H1 (cell line): ENCODE data around the gene RING1. TPM values are rescaled to one million over a fixed set of nuclear protein-coding genes. Genes with fewer than 3 reads are reported as not detected.

ENCODE experiments used
- CTCF ChIA-PET: fragments of 300-600 bp; sonication (Branson Sonifier 250); formaldehyde crosslinking; loops from one replicate; lab custom pipeline; 2021; ENCODE audit not compliant: partially characterized antibody; lab: Charles Lee
- POLR2A ChIA-PET: fragments of 300-600 bp; sonication (Branson Sonifier 250); formaldehyde crosslinking; loops from one replicate; lab custom pipeline; 2021; ENCODE audit warnings: inconsistent platforms; ENCODE audit not compliant: partially characterized antibody; lab: Charles Lee
- DNase-seq, 2 experiments: peaks; one replicate each; pipeline versions ENCODE4 v3.0.0 to v3.0.0-alpha.2; 2010 to 2022; ENCODE audit warnings: low spot score in 2 of 2, low read depth in 1 of 2, mixed read lengths in 1 of 2
- FAIRE-seq: peaks from 2 replicates; lab custom pipeline; 2011; peaks lifted over from hg19 to GRCh38; lab: Jason Lieb, UNC
- H2AFZ ChIP-seq: 2 replicates; pipeline ENCODE4 v1.8.1; 2012; ENCODE audit warnings: low read length, inconsistent platforms
- H2AK5ac ChIP-seq: 2 replicates; pipeline ENCODE4 v1.6.1; 2013; ENCODE audit warnings: low read depth, low read length
- H2BK120ac ChIP-seq: replicated peaks from 2 replicates; pipeline ENCODE3; 2013; ENCODE audit warnings: low read depth, low read length, inconsistent platforms
- H2BK12ac ChIP-seq: 2 replicates; pipeline ENCODE4 v1.6.1; 2013; ENCODE audit warnings: low read depth, low read length
- H2BK15ac ChIP-seq: 2 replicates; pipeline ENCODE4 v1.6.1; 2013; ENCODE audit warnings: low read length
- H2BK20ac ChIP-seq: 2 replicates; pipeline ENCODE4 v1.6.1; 2013; ENCODE audit warnings: low read length
- H2BK5ac ChIP-seq: 2 replicates; pipeline ENCODE4 v1.6.1; 2013; ENCODE audit warnings: low read depth, low read length
- H3K14ac ChIP-seq: 2 replicates; pipeline ENCODE4 v1.6.1; 2013; ENCODE audit warnings: inconsistent platforms; ENCODE audit not compliant: insufficient read length
- H3K18ac ChIP-seq: 2 replicates; pipeline ENCODE4 v1.6.1; 2013; ENCODE audit warnings: low read length; ENCODE audit errors: extremely low read depth
- H3K23ac ChIP-seq: 2 replicates; pipeline ENCODE4 v1.6.1; 2013; ENCODE audit warnings: inconsistent platforms; ENCODE audit not compliant: insufficient read length
- H3K23me2 ChIP-seq: 2 replicates; pipeline ENCODE4 v1.6.1; 2013; ENCODE audit warnings: low read depth, low read length
- H3K27ac ChIP-seq: 2 replicates; pipeline ENCODE4 v1.6.1; 2011; ENCODE audit warnings: low read depth, low read length, inconsistent platforms
- H3K27me3 ChIP-seq, 4 experiments: replicated peaks in 1 of 4; 1 replicate in 1 of 4; 2 replicates in 3 of 4; pipeline versions ENCODE4 v1.6.1 to v1.8.1; 2011 to 2013; ENCODE audit warnings: low read length in 3 of 4, mild to moderate bottlenecking in 3 of 4, inconsistent platforms in 2 of 4, mixed read lengths in 2 of 4, moderate library complexity in 1 of 4; ENCODE audit not compliant: control insufficient read depth in 3 of 4, insufficient read depth in 3 of 4; ENCODE audit errors: extremely low read depth in 1 of 4
- H3K36me3 ChIP-seq, 4 experiments: 2 replicates each; pipeline versions ENCODE4 v1.6.1 to v1.8.1; 2011 to 2013; ENCODE audit warnings: mild to moderate bottlenecking in 4 of 4, low read length in 3 of 4, moderate library complexity in 2 of 4, control low read depth in 1 of 4, inconsistent platforms in 1 of 4; ENCODE audit not compliant: insufficient read depth in 4 of 4, control insufficient read depth in 2 of 4
- H3K4ac ChIP-seq: replicated peaks from 2 replicates; pipeline ENCODE3; 2013; ENCODE audit warnings: low read length, low read depth, mixed read lengths, inconsistent platforms; ENCODE audit not compliant: insufficient read length
- H3K4me1 ChIP-seq, 4 experiments: replicated peaks in 1 of 4; 1 replicate in 1 of 4; 2 replicates in 3 of 4; pipeline versions ENCODE4 v1.6.1 to v1.8.1; 2011 to 2013; ENCODE audit warnings: low read length in 3 of 4, inconsistent platforms in 2 of 4, mixed read lengths in 1 of 4; ENCODE audit not compliant: insufficient read depth in 4 of 4, control insufficient read depth in 3 of 4
- H3K4me2 ChIP-seq, 2 experiments: 2 replicates each; pipeline versions ENCODE4 v1.6.1 to v1.8.1; 2011 to 2013; ENCODE audit warnings: low read depth in 2 of 2, low read length in 2 of 2, control low read depth in 1 of 2, inconsistent platforms in 1 of 2, mild to moderate bottlenecking in 1 of 2; ENCODE audit not compliant: insufficient read depth in 1 of 2
- H3K4me3 ChIP-seq, 4 experiments: fragments of 200-600, 300-600 bp in 1 of 4; sonication (generic), shearing (Covaris generic), sonication (Bioruptor Twin) in 1 of 4; 2 replicates each; pipeline versions ENCODE4 v1.5.1 to v1.8.1; 2011 to 2016; ENCODE audit warnings: low read length in 4 of 4, low read depth in 3 of 4, control low read depth in 2 of 4, inconsistent platforms in 2 of 4, mild to moderate bottlenecking in 2 of 4, mixed read lengths in 1 of 4, moderate library complexity in 1 of 4; ENCODE audit not compliant: insufficient read depth in 2 of 4; ENCODE audit errors: extremely low read depth in 1 of 4
- H3K56ac ChIP-seq: replicated peaks from 2 replicates; pipeline ENCODE3; 2013; ENCODE audit warnings: low read depth, mild to moderate bottlenecking, mixed read lengths, low read length, inconsistent platforms; ENCODE audit not compliant: insufficient read length
- H3K79me1 ChIP-seq: 2 replicates; pipeline ENCODE4 v1.6.1; 2013; ENCODE audit warnings: low read depth, low read length, control low read depth
- H3K79me2 ChIP-seq, 2 experiments: 2 replicates each; pipeline versions ENCODE4 v1.6.1 to v1.8.1; 2012 to 2013; ENCODE audit warnings: low read length in 2 of 2, mild to moderate bottlenecking in 2 of 2, inconsistent platforms in 1 of 2; ENCODE audit not compliant: insufficient read depth in 2 of 2, control insufficient read depth in 1 of 2
- H3K9ac ChIP-seq, 4 experiments: replicated peaks in 1 of 4; 1 replicate in 1 of 4; 2 replicates in 3 of 4; pipeline versions ENCODE4 v1.6.1 to v1.8.1; 2011 to 2013; ENCODE audit warnings: low read depth in 3 of 4, low read length in 3 of 4, control low read depth in 2 of 4, mild to moderate bottlenecking in 2 of 4, moderate library complexity in 2 of 4, inconsistent platforms in 1 of 4; ENCODE audit errors: extremely low read depth in 1 of 4
- H3K9me3 ChIP-seq, 2 experiments: 2 replicates each; pipeline versions ENCODE4 v1.6.1 to v1.8.1; 2012 to 2013; ENCODE audit warnings: mild to moderate bottlenecking in 2 of 2, moderate library complexity in 2 of 2, control low read depth in 1 of 2, inconsistent platforms in 1 of 2, low read depth in 1 of 2, low read length in 1 of 2, mixed read lengths in 1 of 2; ENCODE audit not compliant: insufficient read depth in 2 of 2
- H4K20me1 ChIP-seq, 2 experiments: replicated peaks in 1 of 2; 2 replicates each; pipeline versions ENCODE3 to v1.8.1; 2011 to 2013; ENCODE audit warnings: inconsistent platforms in 2 of 2, low read length in 2 of 2, mild to moderate bottlenecking in 1 of 2; ENCODE audit not compliant: insufficient read depth in 2 of 2, control insufficient read depth in 1 of 2
- H4K5ac ChIP-seq: 2 replicates; pipeline ENCODE4 v1.6.1; 2013; ENCODE audit warnings: low read length, low read depth, mixed read lengths, inconsistent platforms; ENCODE audit not compliant: insufficient read length
- H4K8ac ChIP-seq: 2 replicates; pipeline ENCODE4 v1.8.0; 2013; ENCODE audit warnings: mild to moderate bottlenecking, moderate library complexity, low read length, inconsistent platforms; ENCODE audit not compliant: insufficient read depth; ENCODE audit errors: extremely low read depth
- H4K91ac ChIP-seq: replicated peaks from 2 replicates; pipeline ENCODE3; 2013; ENCODE audit warnings: low read length, mixed read lengths, inconsistent platforms; ENCODE audit not compliant: insufficient read length
- BACH1 ChIP-seq: IDR thresholded peaks from 2 replicates; pipeline ENCODE4 v1.6.1; 2012; ENCODE audit warnings: low read length, improper control_type of control experiment
- RXRA ChIP-seq: IDR thresholded peaks from 2 replicates; pipeline ENCODE4 v1.6.1; 2011; ENCODE audit warnings: low read depth, mild to moderate bottlenecking, low read length, moderate library complexity; ENCODE audit not compliant: insufficient read depth
- YY1 ChIP-seq: IDR thresholded peaks from 2 replicates; pipeline ENCODE4 v1.6.1; 2011; ENCODE audit warnings: low read depth, mild to moderate bottlenecking, low read length
- WGBS, 2 experiments: shearing (Covaris generic) in 1 of 2; methylation state at CpG; one replicate each; pipeline versions ENCODE4 v1.1.6 to v1.1.7; 2013 to 2015; ENCODE audit warnings: low lambda C conversion rate in 2 of 2, mixed read lengths in 2 of 2, inconsistent platforms in 1 of 2, low coverage in 1 of 2, missing lambda C conversion rate in 1 of 2; ENCODE audit not compliant: insufficient replicate concordance in 2 of 2, insufficient coverage in 1 of 2, insufficient read length in 1 of 2; ENCODE audit errors: extremely low coverage in 1 of 2, missing lambda C conversion rate in 1 of 2; 5-methylcytosine and 5-hydroxymethylcytosine counted together
- polyA plus RNA-seq, 7 experiments: library from polyadenylated mRNA; depleted of rRNA in 3 of 7; stranded (reverse) in 5 of 7; unstranded in 2 of 7; fragments of >200 nt in 5 of 7; fragments of 200-250 nt in 2 of 7; gene quantifications; 1 replicate in 5 of 7; 2 replicates in 1 of 7; 4 replicates in 1 of 7; pipeline versions ENCODE4 v1.2.1 to v1.2.3, GENCODE V29; 2011 to 2013; ENCODE audit warnings: missing spikeins in 2 of 7, mixed read lengths in 2 of 7
- total RNA-seq: library from RNA; stranded (reverse); fragmentation: NEBNext Ultra II Directional; extraction: Animal tissue kit (Norgen Biotek cat#: 25700); gene quantifications from 2 replicates; pipeline ENCODE4 v1.2.1, GENCODE V29; 2021

The RING1 gene
- total and polyA plus RNA-seq, 2 of the 8 experiments (the other 6 are each of a cell fraction or from before 2014, with no cell fraction given) = 16.4 to 26.0 TPM

GRCh38 chr6:33195304-33196165, 12.8 kb upstream of the RING1 start:
- H3K36me3 ChIP-seq = peaks cover 0 to 13% (median 6%) of the 10 kb centered on the region in 4 experiments; a peak in 4 of 8 replicates
- no peak overlapping the region for H4K8ac ChIP-seq
- no peak for DNase-seq
- no peak overlapping the region for H3K27ac ChIP-seq
- peaks cover 15% of the 10 kb centered on the region for H3K23me2 ChIP-seq
- no peak overlapping the region for H3K4me3 ChIP-seq
- H2AK5ac ChIP-seq = no peak overlapping the region
- POLR2A ChIA-PET = interaction anchor here (0.6 to 1.4 kb wide), 4 partner anchors 53 to 224 kb away, joined by 3 to 4 read pairs (median 3); partner anchors contain the start of genes RPS18 and VPS52
- no peak overlapping the region for H3K18ac ChIP-seq
- H3K23ac ChIP-seq = no peak overlapping the region
- H3K79me1 ChIP-seq = no peaks in the 10 kb centered on the region
- H4K91ac ChIP-seq = no peak overlapping the region
- H3K4me2 ChIP-seq = no peak overlapping the region
- no peak overlapping the region for H3K56ac ChIP-seq
- CTCF ChIA-PET = interaction anchor here (1.0 to 3.5 kb wide), 16 partner anchors 9 to 195 kb away, joined by 3 to 17 read pairs (median 4); no protein-coding TSS in a partner anchor
- no peak overlapping the region for H4K5ac ChIP-seq
- H3K14ac ChIP-seq = no peak overlapping the region
- H2BK5ac ChIP-seq = no peak overlapping the region
- H3K9ac ChIP-seq = no peak overlapping the region
- H2BK15ac ChIP-seq = no peak overlapping the region
- H3K27me3 ChIP-seq = peaks cover 0 to 17% (median 15%) of the 10 kb centered on the region in 4 experiments; a peak in 6 of 7 replicates
- H2BK12ac ChIP-seq = no peak overlapping the region
- no peak overlapping the region for H2BK120ac ChIP-seq
- no peak overlapping the region for H2AFZ ChIP-seq
- H4K20me1 ChIP-seq = peaks cover 0 to 5% of the 10 kb centered on the region in 2 experiments
- H3K79me2 ChIP-seq = peaks cover 0 to 5% of the 10 kb centered on the region in 2 experiments; a peak in 2 of 4 replicates
- H3K4ac ChIP-seq = no peak overlapping the region
- TF ChIP-seq YY1 (0 out of 2 replicates have a peak, but pooled peaks have one; percentile 14), RXRA (0 out of 2 replicates have a peak, but pooled peaks have one; percentile 66), BACH1 (no peak)
- H3K4me1 ChIP-seq = peaks cover 5 to 14% (median 12%) of the 10 kb centered on the region in 4 experiments
- no peaks in the 10 kb centered on the region for H3K9me3 ChIP-seq
- H2BK20ac ChIP-seq = no peak overlapping the region
- WGBS, 2 experiments = 91% methylated on average over 15 of the region's 15 CpGs; no CpG with 5 or more reads in 1 of the 2 experiments
- FAIRE-seq = no peak
